Activated naive CD4-positive, alpha-beta T cell treated with anti-CD3 and anti-CD28 coated beads for 36 hours (primary cell): ENCODE measurements around the gene TST. TPM values are rescaled to one million over a fixed set of nuclear protein-coding genes. Genes with fewer than 3 reads are reported as not detected.

Experiments used
- CTCF ChIA-PET: fragments of 350-600 bp; sonication (Branson Sonifier 250); formaldehyde crosslinking; loops from one replicate; lab custom pipeline; 2021; ENCODE audit warnings: antibody characterized with exemption; lab: Charles Lee
- DNase-seq: peaks from one replicate; pipeline ENCODE4 v3.0.0-alpha.2; 2020
- H3K27ac Mint-ChIP-seq: one replicate; pipeline ENCODE4 v1.8.0; 2021; ENCODE audit warnings: mild to moderate bottlenecking, mixed read lengths
- H3K27me3 Mint-ChIP-seq: one replicate; pipeline ENCODE4 v1.8.0; 2021; ENCODE audit warnings: low read depth, mixed read lengths
- H3K36me3 Mint-ChIP-seq: one replicate; pipeline ENCODE4 v1.8.0; 2021; ENCODE audit warnings: low read depth, mixed read lengths
- H3K4me1 Mint-ChIP-seq: one replicate; pipeline ENCODE4 v1.8.0; 2021; ENCODE audit warnings: low read depth, mixed read lengths
- H3K4me3 Mint-ChIP-seq: one replicate; pipeline ENCODE4 v1.8.0; 2021; ENCODE audit warnings: mild to moderate bottlenecking, moderate library complexity, mixed read lengths
- H3K9me3 Mint-ChIP-seq: one replicate; pipeline ENCODE4 v1.8.0; 2021; ENCODE audit warnings: mixed read lengths
- intact Hi-C: fragments of 100-400 bp; cut with micrococcal nuclease; formaldehyde crosslinking; loops from one replicate; pipeline ENCODE4 v1.15.1; 2023
- total RNA-seq, 2 experiments: library from RNA; stranded (reverse); gene quantifications; one replicate each; pipeline ENCODE4 v1.2.3, GENCODE V29; 2021

TST gene
- total RNA-seq, 2 experiments from 2014 or later, result 0.38 to 0.44 TPM

DNA sequence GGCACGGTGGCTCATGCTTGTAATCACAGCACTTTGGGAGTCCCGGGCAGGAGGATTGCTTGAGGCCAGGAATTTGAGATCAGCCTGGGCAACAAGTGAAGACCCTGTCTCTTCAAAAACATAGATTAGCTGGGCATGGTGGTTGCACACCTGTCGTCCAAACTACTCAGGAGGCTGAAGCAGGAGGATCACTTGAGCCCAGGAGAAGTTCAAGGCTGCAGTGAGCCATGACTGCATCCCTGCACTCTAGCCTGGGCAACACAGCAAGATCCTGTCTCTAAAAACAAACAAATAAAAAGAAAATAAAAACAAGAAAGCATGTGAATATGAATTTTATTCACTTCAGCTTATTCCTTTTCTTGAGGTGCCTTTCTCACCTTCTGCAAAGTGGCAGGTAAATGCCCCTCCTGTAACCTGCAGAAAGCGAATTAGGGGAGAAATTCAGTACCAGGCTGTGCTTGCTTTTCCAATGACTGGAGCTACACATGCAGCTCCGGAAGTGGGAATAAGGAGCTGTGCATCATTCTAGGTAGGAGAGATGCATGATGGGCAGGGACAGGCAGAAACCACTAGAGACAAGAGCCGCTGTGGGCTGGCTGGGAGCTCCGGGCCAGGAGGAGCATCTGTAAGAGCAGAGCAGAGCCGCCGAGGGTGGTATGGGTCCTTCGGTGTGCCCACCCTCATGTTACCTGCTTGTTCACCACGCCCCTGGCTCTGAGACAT lies 17.6 kb upstream of the TST start:
- DNase-seq, result no peak
- Mint-ChIP-seq H3K4me1 (peaks cover 9% of the 10 kb centered on the region), H3K27me3 (peaks cover 2% of the 10 kb centered on the region), H3K4me3 (no peak overlapping the region), H3K9me3 (no peaks in the 10 kb centered on the region), H3K27ac (no peak overlapping the region), H3K36me3 (no peaks in the 10 kb centered on the region)
- intact Hi-C loops, result no loop called here
- CTCF ChIA-PET, result interaction anchor here (1.2 kb wide), 1 partner anchor 162 kb away, joined by 3 read pairs; no protein-coding TSS in a partner anchor

DNA sequence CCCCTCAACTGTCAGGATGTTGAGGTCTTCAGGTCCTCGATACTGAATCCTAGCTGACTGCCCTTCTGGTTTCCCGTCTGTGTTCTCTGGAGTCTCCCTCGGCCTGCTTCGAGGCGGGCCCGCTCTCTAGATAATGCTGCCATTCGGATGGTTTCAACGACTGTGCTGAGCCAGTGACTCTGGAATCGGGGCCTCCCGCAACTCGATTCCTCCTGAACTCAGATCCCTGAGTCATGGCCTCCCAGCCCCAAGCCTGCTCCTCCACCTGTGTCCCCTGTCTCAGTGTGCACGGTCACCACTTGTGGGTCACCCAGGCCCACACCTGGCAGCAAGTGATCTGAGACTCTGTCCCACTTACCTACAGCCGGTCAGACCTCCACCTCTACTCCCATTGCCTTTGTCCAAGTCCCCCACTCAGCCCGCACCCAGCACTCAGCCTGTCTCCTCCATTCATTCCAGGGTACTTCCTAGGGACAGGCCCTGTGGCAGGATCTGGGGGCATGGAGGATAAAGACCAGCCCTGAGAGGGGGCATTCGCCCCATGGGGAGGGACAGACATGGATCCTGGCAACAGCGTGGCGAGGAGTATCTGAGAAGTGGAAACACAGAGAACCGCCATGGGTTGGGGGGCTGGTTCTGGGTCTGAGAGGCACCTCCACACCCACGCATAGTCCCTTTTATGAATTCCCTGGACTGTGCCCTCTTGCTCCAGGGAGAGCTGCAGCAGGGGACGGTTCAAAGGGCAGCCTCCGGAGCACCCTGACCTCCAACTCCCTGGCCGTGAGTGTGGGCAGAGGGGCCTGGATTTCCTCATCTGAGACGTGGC lies 14.6 kb upstream of the TST start:
- no peak for DNase-seq
- no peaks in the 10 kb centered on the region for H3K36me3 Mint-ChIP-seq
- intact Hi-C loops, result no loop called here
- peaks cover 2% of the 10 kb centered on the region for H3K27me3 Mint-ChIP-seq
- H3K4me3 Mint-ChIP-seq, result no peak overlapping the region
- H3K9me3 Mint-ChIP-seq, result no peaks in the 10 kb centered on the region
- no peaks in the 10 kb centered on the region for H3K4me1 Mint-ChIP-seq
- CTCF ChIA-PET, result interaction anchor here (1.8 kb wide), 1 partner anchor 11 kb away, joined by 5 read pairs; no protein-coding TSS in a partner anchor
- H3K27ac Mint-ChIP-seq, result no peak overlapping the region

DNA sequence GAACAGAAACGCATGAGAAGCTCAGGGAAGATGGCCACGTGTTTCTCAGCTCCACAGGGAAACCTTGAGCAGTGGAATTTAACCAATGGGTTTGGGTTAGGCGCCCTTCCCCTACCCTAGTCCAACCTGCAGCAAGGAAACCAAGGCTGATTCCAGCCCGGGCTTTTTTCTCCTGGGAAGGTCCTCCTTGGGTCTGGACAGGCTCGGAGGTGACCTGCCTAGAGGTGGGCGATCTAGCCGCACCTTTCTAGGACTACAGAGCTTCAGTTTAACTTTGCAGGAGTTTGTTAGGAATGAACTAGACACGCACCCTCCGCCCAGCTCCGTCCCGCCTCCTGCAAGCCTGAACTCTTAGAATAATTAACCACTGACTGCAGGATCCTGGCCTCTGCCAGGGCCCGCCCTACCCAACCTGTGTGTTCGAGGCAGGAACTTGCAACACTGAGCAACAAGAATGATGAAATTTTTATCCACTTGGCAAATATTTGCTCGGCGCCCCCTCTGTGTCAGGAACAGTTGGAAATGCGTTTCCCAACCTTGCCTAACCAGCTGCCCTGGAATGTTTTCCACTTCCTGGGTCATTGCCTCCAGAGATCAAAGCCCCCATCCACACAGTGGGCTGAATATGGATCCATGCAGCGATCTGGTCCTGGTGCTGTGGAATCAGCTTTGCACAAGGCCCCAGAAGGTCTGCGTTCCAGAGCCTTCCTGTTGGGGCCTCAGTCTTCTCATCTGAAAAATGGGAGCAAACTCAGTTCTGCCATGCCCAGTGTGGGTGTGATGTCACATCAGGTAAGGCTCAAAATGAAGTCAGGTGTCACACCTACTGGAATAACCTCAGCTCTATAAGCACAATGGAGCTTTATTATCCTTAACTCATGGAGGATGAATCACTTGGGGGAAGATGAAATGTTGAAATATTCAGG lies 13.6 kb upstream of the TST start:
- no peaks in the 10 kb centered on the region for H3K36me3 Mint-ChIP-seq
- no peak overlapping the region for H3K4me3 Mint-ChIP-seq
- H3K27ac Mint-ChIP-seq, result no peak overlapping the region
- no peaks in the 10 kb centered on the region for H3K9me3 Mint-ChIP-seq
- H3K27me3 Mint-ChIP-seq, result peaks cover 2% of the 10 kb centered on the region
- CTCF ChIA-PET, result interaction anchor here (0.9 to 1.8 kb wide), 2 partner anchors 11 to 12 kb away, joined by 4 to 5 read pairs; no protein-coding TSS in a partner anchor
- H3K4me1 Mint-ChIP-seq, result no peaks in the 10 kb centered on the region
- DNase-seq, result no peak
- intact Hi-C loops, result no loop called here

DNA sequence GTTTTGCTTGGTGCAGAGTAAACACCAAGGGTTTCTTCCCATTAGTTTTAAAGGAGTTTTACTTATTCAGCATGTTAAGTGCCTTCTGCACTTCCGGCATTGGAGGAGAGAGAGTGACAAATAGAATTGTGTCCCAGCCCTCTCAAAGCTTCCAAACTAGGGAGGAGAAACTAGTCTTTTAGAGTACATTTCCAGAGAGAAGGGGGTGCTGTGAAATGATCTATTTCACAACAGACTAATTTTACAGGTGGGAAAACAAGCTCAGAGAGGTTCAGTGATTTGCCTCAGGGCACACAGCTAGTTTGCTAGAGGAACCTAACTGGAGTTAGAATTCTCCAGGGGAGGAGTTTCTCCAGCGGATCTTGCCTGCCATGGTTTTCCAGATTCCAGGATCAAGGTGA lies 12.9 kb upstream of the TST start:
- no peaks in the 10 kb centered on the region for H3K4me1 Mint-ChIP-seq
- H3K36me3 Mint-ChIP-seq, result no peaks in the 10 kb centered on the region
- H3K4me3 Mint-ChIP-seq, result no peak overlapping the region
- DNase-seq, result no peak
- intact Hi-C loops, result no loop called here
- H3K27me3 Mint-ChIP-seq, result peaks cover 2% of the 10 kb centered on the region
- no peak overlapping the region for H3K27ac Mint-ChIP-seq
- CTCF ChIA-PET, result interaction anchor here (0.9 to 1.8 kb wide), 3 partner anchors 11 to 25 kb away, joined by 4 to 5 read pairs (median 4); no protein-coding TSS in a partner anchor
- no peaks in the 10 kb centered on the region for H3K9me3 Mint-ChIP-seq

DNA sequence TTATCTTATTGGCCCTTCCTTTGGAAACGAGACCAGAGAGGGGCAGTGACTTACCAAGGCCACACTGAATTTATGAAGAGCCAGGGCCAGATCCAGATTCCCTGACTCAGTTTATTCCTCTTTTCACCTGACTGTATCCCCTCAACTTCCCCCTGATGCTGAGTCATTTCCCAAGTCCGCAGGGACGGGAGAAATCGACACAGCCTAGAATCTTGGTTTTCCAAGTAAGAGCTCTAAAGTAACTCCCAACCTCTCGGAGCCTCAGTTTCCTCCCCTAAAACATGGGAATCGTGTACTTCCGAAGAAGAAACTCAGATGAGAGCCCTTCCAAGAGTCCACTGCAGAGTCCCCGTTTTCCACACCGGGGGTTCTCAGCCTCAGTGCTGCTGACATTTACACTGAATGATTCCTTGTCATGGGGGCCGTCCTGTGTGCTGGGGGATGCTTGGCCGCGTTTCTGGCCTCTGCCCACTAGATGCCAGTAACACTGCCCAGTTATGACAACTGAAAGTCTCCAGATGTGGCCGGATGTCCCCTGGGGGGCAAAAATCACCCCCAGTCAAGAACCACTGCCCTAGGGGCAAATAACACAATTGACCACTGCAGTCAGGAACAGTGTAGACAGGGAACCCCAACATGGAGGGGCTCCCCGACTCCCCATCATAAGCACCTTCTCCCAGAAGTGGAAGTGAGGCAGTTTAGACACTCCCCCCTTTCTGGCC lies 11.5 kb upstream of the TST start:
- CTCF ChIA-PET, result interaction anchor here (1.0 to 2.0 kb wide), 2 partner anchors 12 to 53 kb away, joined by 4 to 6 read pairs; no protein-coding TSS in a partner anchor
- H3K4me3 Mint-ChIP-seq, result no peak overlapping the region
- no peak for DNase-seq
- no peaks in the 10 kb centered on the region for H3K36me3 Mint-ChIP-seq
- no peaks in the 10 kb centered on the region for H3K9me3 Mint-ChIP-seq
- intact Hi-C loops, result no loop called here
- no peak overlapping the region for H3K27ac Mint-ChIP-seq
- H3K4me1 Mint-ChIP-seq, result no peaks in the 10 kb centered on the region
- H3K27me3 Mint-ChIP-seq, result no peaks in the 10 kb centered on the region

DNA sequence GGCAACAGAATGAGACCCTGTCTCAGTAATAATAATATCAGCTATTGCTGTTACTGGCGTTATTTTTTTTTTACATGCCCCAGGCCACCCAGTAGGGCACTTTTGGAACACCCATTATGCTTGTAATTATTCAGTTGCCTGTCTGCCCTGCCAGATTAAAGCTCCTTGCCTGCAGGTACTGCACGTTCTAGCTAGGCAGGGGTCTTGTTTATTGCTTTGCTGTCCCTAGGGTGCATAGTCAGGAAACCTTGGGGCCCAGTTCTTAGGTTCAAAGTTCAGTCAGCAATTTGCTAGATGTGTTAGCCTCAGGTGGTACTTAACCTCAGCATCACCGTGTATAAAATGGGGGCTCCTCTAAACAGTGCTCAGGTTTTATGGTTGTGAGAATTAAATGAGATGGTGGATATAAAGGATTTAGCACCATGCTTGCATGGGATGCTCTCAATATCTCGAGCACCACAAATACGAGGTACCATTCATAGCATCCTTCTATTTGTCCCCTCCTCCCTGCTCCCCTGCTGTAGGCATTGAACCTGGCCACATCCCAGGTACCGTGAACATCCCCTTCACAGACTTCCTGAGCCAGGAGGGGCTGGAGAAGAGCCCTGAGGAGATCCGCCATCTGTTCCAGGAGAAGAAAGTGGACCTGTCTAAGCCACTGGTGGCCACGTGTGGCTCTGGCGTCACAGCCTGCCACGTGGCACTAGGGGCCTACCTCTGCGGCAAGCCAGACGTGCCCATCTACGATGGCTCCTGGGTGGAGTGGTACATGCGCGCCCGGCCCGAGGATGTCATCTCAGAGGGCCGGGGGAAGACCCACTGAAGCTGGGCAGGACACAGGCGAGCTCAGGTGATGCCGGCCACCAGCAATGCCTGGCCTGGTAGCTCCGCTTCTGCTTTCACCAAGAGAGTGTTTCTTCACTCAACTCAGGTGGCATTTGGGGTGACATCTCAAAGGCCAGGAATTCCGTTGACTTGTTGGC lies 9.7 kb upstream of the TST start:
- Mint-ChIP-seq H3K27me3 (no peaks in the 10 kb centered on the region), H3K36me3 (no peaks in the 10 kb centered on the region), H3K27ac (no peak overlapping the region), H3K9me3 (no peaks in the 10 kb centered on the region), H3K4me3 (no peak overlapping the region), H3K4me1 (no peaks in the 10 kb centered on the region)
- intact Hi-C loops, result no loop called here
- DNase-seq, result no peak
- CTCF ChIA-PET, result interaction anchor here (2.0 kb wide), 1 partner anchor 14 kb away, joined by 6 read pairs; no protein-coding TSS in a partner anchor

DNA sequence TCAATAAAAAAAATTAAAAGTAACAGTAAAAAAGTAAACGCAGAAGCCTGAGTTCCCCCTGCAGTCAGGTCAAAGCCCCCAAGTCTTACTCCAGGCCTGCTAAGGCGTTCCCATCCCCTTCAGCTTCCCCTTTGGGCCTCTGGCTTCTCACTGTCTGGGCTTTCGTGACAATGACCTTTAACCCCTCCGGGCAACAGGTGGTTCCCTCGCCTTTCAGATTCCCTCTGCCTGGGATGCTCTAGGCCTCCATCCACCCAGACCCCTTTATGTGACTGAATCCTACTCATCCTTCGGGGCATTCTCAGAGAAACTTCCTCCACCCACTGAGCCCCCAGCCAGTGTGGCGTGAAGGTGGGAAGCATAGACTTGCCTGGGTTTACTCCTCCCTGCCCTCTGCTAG lies 8.3 kb upstream of the TST start:
- DNase-seq, result no peak
- Mint-ChIP-seq H3K27me3 (no peaks in the 10 kb centered on the region), H3K4me3 (no peak overlapping the region), H3K4me1 (no peaks in the 10 kb centered on the region), H3K27ac (no peak overlapping the region), H3K9me3 (no peaks in the 10 kb centered on the region), H3K36me3 (no peaks in the 10 kb centered on the region)
- CTCF ChIA-PET, result no interaction called here
- intact Hi-C loops, result no loop called here

DNA sequence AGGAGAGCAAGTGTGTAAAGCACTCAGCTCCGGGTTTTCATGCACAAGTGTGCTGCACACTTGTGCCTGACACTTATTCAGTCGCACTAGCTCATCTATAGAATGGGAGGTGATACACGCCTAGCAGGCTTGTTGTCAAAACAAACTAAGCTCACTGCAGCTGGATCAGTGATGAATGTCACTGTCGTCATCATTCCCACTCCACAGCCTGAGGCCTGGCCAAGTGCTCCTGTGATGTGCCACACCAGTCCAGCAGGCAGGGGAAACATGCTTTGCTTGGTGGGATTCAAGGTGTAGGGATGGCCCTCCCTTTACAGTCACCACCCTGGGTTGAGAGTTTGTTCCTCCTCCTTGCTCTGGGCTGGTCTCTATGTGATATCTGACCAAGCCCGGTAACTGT lies 7.1 kb upstream of the TST start:
- H3K27ac Mint-ChIP-seq, result no peak overlapping the region

DNA sequence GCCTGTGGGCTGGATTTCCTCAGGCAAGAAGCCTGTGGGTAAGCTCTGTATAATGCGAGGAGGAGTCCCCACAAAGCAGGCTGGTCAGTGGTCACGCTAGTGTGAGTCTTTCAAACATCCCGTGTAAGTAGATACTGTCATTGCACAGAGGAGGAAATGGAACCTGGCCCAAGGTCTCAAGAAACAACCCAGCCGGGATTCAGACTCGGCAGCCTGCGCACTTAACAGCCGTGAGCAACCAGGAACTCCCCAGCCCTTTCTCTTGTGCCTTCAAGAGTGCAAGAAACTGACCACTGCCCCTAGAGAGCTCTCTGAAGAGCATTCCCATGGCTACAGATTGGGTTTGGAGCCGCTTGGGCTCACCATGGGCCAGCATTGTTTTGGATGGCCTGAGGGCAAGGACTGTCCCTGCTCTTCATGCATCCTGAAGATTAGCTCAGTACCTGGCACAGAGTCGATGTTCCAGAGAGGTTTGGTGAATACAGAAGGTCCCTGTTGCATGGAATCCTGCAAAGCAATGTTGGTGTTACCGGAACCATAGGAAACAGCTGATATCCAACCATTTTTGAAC lies 6.3 kb upstream of the TST start:
- intact Hi-C loops, result no loop called here
- Mint-ChIP-seq H3K27ac (no peak overlapping the region), H3K9me3 (no peaks in the 10 kb centered on the region), H3K36me3 (no peaks in the 10 kb centered on the region), H3K4me1 (no peaks in the 10 kb centered on the region), H3K27me3 (peaks cover 10% of the 10 kb centered on the region), H3K4me3 (no peak overlapping the region)
- CTCF ChIA-PET, result interaction anchor here (0.6 to 1.0 kb wide), 2 partner anchors 32 to 89 kb away, joined by 3 read pairs; no protein-coding TSS in a partner anchor
- no peak for DNase-seq

More for the DNA sequence above, 7.1 kb upstream of the TST start:
- H3K4me1 Mint-ChIP-seq, result no peaks in the 10 kb centered on the region
- H3K4me3 Mint-ChIP-seq, result no peak overlapping the region
- no peaks in the 10 kb centered on the region for H3K36me3 Mint-ChIP-seq
- CTCF ChIA-PET, result interaction anchor here (0.6 kb wide), 1 partner anchor 90 kb away, joined by 3 read pairs; no protein-coding TSS in a partner anchor
- intact Hi-C loops, result no loop called here
- H3K9me3 Mint-ChIP-seq, result no peaks in the 10 kb centered on the region
- no peak for DNase-seq
- peaks cover 6% of the 10 kb centered on the region for H3K27me3 Mint-ChIP-seq

DNA sequence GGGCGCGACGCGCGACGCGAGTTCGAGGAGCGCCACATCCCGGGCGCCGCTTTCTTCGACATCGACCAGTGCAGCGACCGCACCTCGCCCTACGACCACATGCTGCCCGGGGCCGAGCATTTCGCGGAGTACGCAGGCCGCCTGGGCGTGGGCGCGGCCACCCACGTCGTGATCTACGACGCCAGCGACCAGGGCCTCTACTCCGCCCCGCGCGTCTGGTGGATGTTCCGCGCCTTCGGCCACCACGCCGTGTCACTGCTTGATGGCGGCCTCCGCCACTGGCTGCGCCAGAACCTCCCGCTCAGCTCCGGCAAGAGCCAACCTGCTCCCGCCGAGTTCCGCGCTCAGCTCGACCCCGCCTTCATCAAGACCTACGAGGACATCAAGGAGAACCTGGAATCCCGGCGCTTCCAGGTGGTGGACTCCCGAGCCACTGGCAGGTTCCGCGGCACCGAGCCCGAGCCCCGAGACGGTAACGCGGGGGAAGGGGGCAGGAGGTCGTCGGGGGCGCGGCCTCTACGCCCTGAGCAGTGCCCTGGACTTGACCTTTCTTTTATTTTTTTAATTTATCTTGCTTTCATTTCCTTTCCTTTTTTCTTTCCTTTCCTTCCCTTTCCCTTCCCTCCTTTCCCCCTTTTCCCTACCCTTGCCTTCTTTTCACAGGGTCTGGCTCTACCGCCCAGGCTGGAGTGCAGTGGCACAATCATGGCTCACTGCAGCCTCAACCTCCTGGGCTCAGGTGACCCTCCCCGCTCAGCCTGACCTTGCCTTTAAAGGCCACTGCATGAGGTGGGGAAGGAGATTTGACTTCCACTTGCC lies 5.3 kb upstream of the TST start:
- H3K27ac Mint-ChIP-seq, result no peak overlapping the region
- intact Hi-C loops, result no loop called here
- CTCF ChIA-PET, result interaction anchor here (1.0 kb wide), 1 partner anchor 31 kb away, joined by 3 read pairs; no protein-coding TSS in a partner anchor

More for the DNA sequence above, 5.3 kb upstream of the TST start:
- Mint-ChIP-seq H3K27me3 (peaks cover 19% of the 10 kb centered on the region), H3K4me1 (peaks cover 4% of the 10 kb centered on the region), H3K9me3 (no peaks in the 10 kb centered on the region), H3K4me3 (no peak overlapping the region), H3K36me3 (no peaks in the 10 kb centered on the region)
- no peak for DNase-seq
